Mucosa of descending colon (tissue), 3 donors: ENCODE measurements around the gene HK3. TPM values are rescaled to one million over a fixed set of nuclear protein-coding genes. Genes with fewer than 3 reads are reported as not detected.

Source experiments
- ATAC-seq: fragments of 200-7000 bp; cut with Tn5 transposase; one replicate; pipeline ENCODE4 v1.9.1; 2020; ENCODE audit warnings: mild to moderate bottlenecking, moderate library complexity
- DNase-seq, 3 donors: peaks; one replicate each; pipeline ENCODE4 v3.0.0-alpha.2; 2020
- H3K36me3 ChIP-seq: fragments of 200-600 bp; one replicate; pipeline ENCODE4 v1.8.0; 2021; ENCODE audit warnings: low read depth, mild to moderate bottlenecking
- H3K4me1 ChIP-seq: fragments of 200-600 bp; one replicate; pipeline ENCODE4 v1.8.0; 2021; ENCODE audit warnings: low read depth, mild to moderate bottlenecking
- H3K4me3 ChIP-seq: fragments of 200-600 bp; one replicate; pipeline ENCODE4 v1.8.0; 2021; ENCODE audit warnings: mild to moderate bottlenecking
- H3K9me3 ChIP-seq: fragments of 200-600 bp; one replicate; pipeline ENCODE4 v1.8.0; 2021; ENCODE audit warnings: mild to moderate bottlenecking
- intact Hi-C, 2 donors: fragments of 100-400 bp; cut with DNase I in 1 of 2; cut with micrococcal nuclease in 1 of 2; formaldehyde crosslinking; loops; one replicate each; pipeline versions ENCODE4 v1.11.0 to v1.11.1; 2022; cut with DNase I, micrococcal nuclease
- total RNA-seq, 3 donors: library from RNA; stranded (reverse); fragmentation: NEBNext Ultra II Directional in 2 of 3; extraction: Animal tissue kit (Norgen Biotek cat#: 25700) in 2 of 3; gene quantifications; one replicate each; pipeline versions ENCODE4 v1.2.1 to v1.2.4, GENCODE V29; 2021 to 2023
- TF ChIP-seq, protein P1 (sequence below): fragments of 200-600 bp; IDR thresholded peaks from one replicate; pipeline ENCODE4 v1.8.0; 2022; ENCODE audit warnings: antibody characterized with exemption, mild to moderate bottlenecking
- donor health status: DM: no; HTN: no; CAD: no; lungs with moderate emphysema.
- donor health status: DM: no; HTN: no; CAD: no.
- donor health status: DM: no; HTN: yes; CAD: no.

HK3 gene
- total RNA-seq, 3 donors from 2014 or later: 2.4 to 12.8 (median 7.7) TPM

DNA sequence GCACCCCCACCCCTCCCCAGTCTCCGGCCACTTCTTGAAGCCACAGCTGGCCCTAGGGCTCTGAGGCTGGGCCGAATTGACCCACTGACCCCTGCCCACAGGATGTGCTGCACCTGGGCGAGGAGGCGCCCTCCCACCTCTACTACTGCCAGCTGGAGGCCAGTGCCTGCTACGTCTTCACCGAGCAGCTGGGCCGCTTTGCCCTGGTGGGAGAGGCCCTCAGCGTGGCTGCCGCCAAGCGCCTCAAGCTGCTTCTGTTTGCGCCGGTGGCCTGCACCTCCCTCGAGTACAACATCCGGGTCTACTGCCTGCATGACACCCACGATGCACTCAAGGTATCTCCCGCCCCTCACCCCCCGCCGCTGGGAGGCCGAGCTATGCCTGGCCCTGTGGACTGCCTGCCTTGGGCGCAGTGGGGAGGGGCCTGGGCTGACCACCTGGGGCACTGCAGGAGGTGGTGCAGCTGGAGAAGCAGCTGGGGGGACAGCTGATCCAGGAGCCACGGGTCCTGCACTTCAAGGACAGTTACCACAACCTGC lies 21.3 kb downstream of the HK3 start:
- DNase-seq (no peak), ATAC-seq (no peak)
- H3K4me3 ChIP-seq: no peak overlapping the region
- TF ChIP-seq, protein P1, sequence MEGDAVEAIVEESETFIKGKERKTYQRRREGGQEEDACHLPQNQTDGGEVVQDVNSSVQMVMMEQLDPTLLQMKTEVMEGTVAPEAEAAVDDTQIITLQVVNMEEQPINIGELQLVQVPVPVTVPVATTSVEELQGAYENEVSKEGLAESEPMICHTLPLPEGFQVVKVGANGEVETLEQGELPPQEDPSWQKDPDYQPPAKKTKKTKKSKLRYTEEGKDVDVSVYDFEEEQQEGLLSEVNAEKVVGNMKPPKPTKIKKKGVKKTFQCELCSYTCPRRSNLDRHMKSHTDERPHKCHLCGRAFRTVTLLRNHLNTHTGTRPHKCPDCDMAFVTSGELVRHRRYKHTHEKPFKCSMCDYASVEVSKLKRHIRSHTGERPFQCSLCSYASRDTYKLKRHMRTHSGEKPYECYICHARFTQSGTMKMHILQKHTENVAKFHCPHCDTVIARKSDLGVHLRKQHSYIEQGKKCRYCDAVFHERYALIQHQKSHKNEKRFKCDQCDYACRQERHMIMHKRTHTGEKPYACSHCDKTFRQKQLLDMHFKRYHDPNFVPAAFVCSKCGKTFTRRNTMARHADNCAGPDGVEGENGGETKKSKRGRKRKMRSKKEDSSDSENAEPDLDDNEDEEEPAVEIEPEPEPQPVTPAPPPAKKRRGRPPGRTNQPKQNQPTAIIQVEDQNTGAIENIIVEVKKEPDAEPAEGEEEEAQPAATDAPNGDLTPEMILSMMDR: no peak
- intact Hi-C loops: no loop called here
- H3K4me1 ChIP-seq: no peaks in the 10 kb centered on the region
- H3K9me3 ChIP-seq: no peaks in the 10 kb centered on the region
- no peaks in the 10 kb centered on the region for H3K36me3 ChIP-seq

GRCh38 chr5:176876506-176877431 lies 22.4 kb downstream of the HK3 start:
- no peaks in the 10 kb centered on the region for H3K9me3 ChIP-seq
- H3K4me3 ChIP-seq: no peak overlapping the region
- no peaks in the 10 kb centered on the region for H3K36me3 ChIP-seq
- intact Hi-C loops: no loop called here
- H3K4me1 ChIP-seq: no peaks in the 10 kb centered on the region
- no peak for DNase-seq
- no peak for ATAC-seq
- TF ChIP-seq, protein P1: no peak

DNA sequence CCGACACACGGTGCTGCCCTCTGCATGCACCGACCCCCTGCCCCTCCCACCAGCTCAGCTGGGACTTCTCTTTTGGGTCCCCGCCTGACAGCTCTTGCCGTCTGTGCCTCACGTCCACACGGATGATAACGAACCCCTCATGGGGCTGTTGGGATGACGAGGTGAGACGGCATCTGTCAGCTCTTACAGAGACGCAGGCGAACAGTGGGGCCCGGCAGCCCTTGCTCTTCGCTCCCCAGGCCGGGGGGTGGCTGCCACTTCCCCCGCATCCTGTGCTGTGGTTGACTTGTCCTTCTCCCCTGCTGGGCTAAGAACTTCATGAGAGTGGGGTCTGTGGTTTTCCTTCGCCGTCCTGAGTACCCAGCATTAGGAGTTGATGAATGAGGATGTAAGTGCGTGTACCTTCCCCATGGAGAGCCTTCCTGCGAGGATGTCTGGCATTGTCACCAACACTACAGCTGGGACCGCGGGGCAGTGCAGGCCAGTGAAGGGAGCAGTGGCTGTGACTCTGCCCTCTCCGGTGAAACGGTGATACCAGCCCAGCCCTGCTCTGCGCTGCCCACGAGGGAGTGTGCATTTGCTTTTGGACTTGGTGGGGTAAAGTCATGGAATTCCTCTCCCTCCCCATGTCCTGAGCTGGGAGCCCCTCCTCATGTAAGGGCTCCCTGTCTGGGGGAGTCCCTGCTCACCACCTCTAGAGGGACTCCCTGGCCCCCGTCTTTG lies 23.2 kb downstream of the HK3 start:
- intact Hi-C loops: no loop called here
- Histone ChIP-seq H3K9me3 (no peaks in the 10 kb centered on the region), H3K36me3 (no peaks in the 10 kb centered on the region), H3K4me1 (no peaks in the 10 kb centered on the region), H3K4me3 (no peak overlapping the region)
- ATAC-seq (no peak), DNase-seq (no peak)
- TF ChIP-seq, protein P1: no peak

- TF ChIP-seq, protein P1: no peak
- Histone ChIP-seq H3K4me3 (no peak overlapping the region), H3K4me1 (no peaks in the 10 kb centered on the region), H3K36me3 (no peaks in the 10 kb centered on the region), H3K9me3 (no peaks in the 10 kb centered on the region)
- no peak for ATAC-seq
- intact Hi-C loops: no loop called here
- no peak for DNase-seq
Measured at GRCh38 chr5:176875014-176875550, 24.1 kb downstream of the HK3 start.

DNA sequence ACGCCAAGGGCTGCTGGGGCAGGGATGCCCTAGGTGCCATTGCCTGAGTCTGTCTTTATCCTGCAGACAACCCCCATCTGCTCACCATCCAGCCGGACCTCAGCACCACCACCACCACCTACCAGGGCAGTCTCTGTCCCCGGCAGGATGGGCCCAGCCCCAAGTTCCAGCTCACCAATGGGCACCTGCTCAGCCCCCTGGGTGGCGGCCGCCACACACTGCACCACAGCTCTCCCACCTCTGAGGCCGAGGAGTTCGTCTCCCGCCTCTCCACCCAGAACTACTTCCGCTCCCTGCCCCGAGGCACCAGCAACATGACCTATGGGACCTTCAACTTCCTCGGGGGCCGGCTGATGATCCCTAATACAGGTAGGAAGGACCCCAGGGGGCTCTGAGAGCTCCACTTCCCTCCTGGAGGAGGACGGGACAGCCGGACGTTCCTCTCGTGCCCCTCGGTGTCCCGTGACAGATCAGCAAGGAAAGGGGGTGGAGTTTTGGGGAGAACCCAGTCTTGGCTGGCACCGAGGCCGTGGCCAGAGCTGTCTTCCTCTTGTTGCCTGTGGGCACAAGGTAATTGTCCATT lies 24.9 kb downstream of the HK3 start:
- Histone ChIP-seq H3K36me3 (no peaks in the 10 kb centered on the region), H3K4me1 (no peaks in the 10 kb centered on the region), H3K4me3 (no peak overlapping the region), H3K9me3 (no peaks in the 10 kb centered on the region)
- intact Hi-C loops: no loop called here
- DNase-seq: no peak
- TF ChIP-seq, protein P1: no peak
- ATAC-seq: no peak
